Mesenchymal stem cell (in vitro differentiated cells and primary cell): ENCODE data around the gene CST8.

Experiments
- DNase-seq: peaks from one replicate; pipeline ENCODE4 v3.0.0-alpha.2; 2013
- H2AFZ ChIP-seq: one replicate; pipeline ENCODE4 v1.6.1; 2013; ENCODE audit warnings: low read depth, mild to moderate bottlenecking, control low read depth, inconsistent platforms, low read length, moderate library complexity
- H2AK5ac ChIP-seq: 2 replicates; pipeline ENCODE4 v1.6.1; 2013; ENCODE audit warnings: low read length, moderate library complexity, mild to moderate bottlenecking, inconsistent platforms; ENCODE audit not compliant: severe bottlenecking
- H2BK120ac ChIP-seq: one replicate; pipeline ENCODE4 v1.6.1; 2013; ENCODE audit warnings: low read depth, mild to moderate bottlenecking, inconsistent platforms, low read length, moderate library complexity
- H2BK12ac ChIP-seq, 2 experiments: one replicate each; pipeline ENCODE4 v1.6.1; 2013; ENCODE audit warnings: inconsistent platforms in 2 of 2, low read length in 2 of 2, mild to moderate bottlenecking in 2 of 2, moderate library complexity in 2 of 2, control low read depth in 1 of 2
- H2BK15ac ChIP-seq: one replicate; pipeline ENCODE4 v1.6.1; 2013; ENCODE audit warnings: mild to moderate bottlenecking, low read depth, inconsistent platforms; ENCODE audit not compliant: poor library complexity, severe bottlenecking
- H2BK5ac ChIP-seq: 2 replicates; pipeline ENCODE4 v1.6.1; 2013; ENCODE audit warnings: low read depth, mild to moderate bottlenecking, low read length, control low read depth, inconsistent platforms; ENCODE audit not compliant: poor library complexity, severe bottlenecking
- H3K14ac ChIP-seq, 2 experiments: one replicate each; pipeline ENCODE4 v1.6.1; 2013; ENCODE audit warnings: inconsistent platforms in 2 of 2, low read length in 2 of 2, control low read depth in 1 of 2, mild to moderate bottlenecking in 1 of 2, moderate library complexity in 1 of 2
- H3K18ac ChIP-seq, 2 experiments: one replicate each; pipeline ENCODE4 v1.6.1; 2013; ENCODE audit warnings: inconsistent platforms in 2 of 2, low read length in 2 of 2, control low read depth in 1 of 2, low read depth in 1 of 2, mild to moderate bottlenecking in 1 of 2
- H3K23ac ChIP-seq, 2 experiments: one replicate each; pipeline ENCODE4 v1.6.1; 2013; ENCODE audit warnings: inconsistent platforms in 2 of 2, low read length in 2 of 2, mild to moderate bottlenecking in 2 of 2, moderate library complexity in 2 of 2, control low read depth in 1 of 2
- H3K27ac ChIP-seq: 2 replicates; pipeline ENCODE4 v1.5.1; 2013; ENCODE audit warnings: mild to moderate bottlenecking, moderate library complexity, low read length, control low read depth, inconsistent platforms; ENCODE audit not compliant: poor library complexity, severe bottlenecking
- H3K27me3 ChIP-seq, 2 experiments: 2 replicates each; pipeline versions ENCODE4 v1.6.1 to v1.7.0; 2013; ENCODE audit warnings: low read length in 2 of 2, mild to moderate bottlenecking in 2 of 2, moderate library complexity in 2 of 2, control low read depth in 1 of 2, inconsistent platforms in 1 of 2; ENCODE audit not compliant: control insufficient read depth in 1 of 2, insufficient read depth in 1 of 2
- H3K36me3 ChIP-seq, 2 experiments: 2 replicates each; pipeline versions ENCODE4 v1.6.1 to v1.7.0; 2013; ENCODE audit warnings: low read length in 2 of 2, control low read depth in 1 of 2, inconsistent platforms in 1 of 2, low read depth in 1 of 2, mild to moderate bottlenecking in 1 of 2; ENCODE audit not compliant: insufficient read depth in 2 of 2, control insufficient read depth in 1 of 2
- H3K4ac ChIP-seq, 2 experiments: one replicate each; pipeline ENCODE4 v1.6.1; 2013; ENCODE audit warnings: inconsistent platforms in 2 of 2, low read length in 2 of 2, mild to moderate bottlenecking in 2 of 2, moderate library complexity in 2 of 2, control low read depth in 1 of 2, low read depth in 1 of 2
- H3K4me1 ChIP-seq: 2 replicates; pipeline ENCODE4 v1.6.1; 2013; ENCODE audit warnings: low read depth, low read length, control low read depth; ENCODE audit not compliant: control insufficient read depth, insufficient read depth
- H3K4me2 ChIP-seq: 2 replicates; pipeline ENCODE4 v1.6.1; 2013; ENCODE audit warnings: low read length, mild to moderate bottlenecking, inconsistent platforms; ENCODE audit not compliant: poor library complexity, severe bottlenecking
- H3K4me3 ChIP-seq, 2 experiments: 2 replicates each; pipeline versions ENCODE4 v1.5.1 to v1.7.0; 2013; ENCODE audit warnings: low read length in 2 of 2, mild to moderate bottlenecking in 2 of 2, control low read depth in 1 of 2, low read depth in 1 of 2; ENCODE audit not compliant: insufficient read depth in 1 of 2
- H3K79me1 ChIP-seq: replicated peaks from 2 replicates; pipeline ENCODE4 v1.6.1; 2013; ENCODE audit warnings: mild to moderate bottlenecking, control low read depth, low read length, inconsistent platforms; ENCODE audit not compliant: poor library complexity, severe bottlenecking
- H3K9ac ChIP-seq: 2 replicates; pipeline ENCODE4 v1.7.0; 2013; ENCODE audit warnings: mild to moderate bottlenecking, low read length, moderate library complexity
- H3K9me3 ChIP-seq: 2 replicates; pipeline ENCODE4 v1.7.0; 2013; ENCODE audit warnings: mild to moderate bottlenecking, low read length; ENCODE audit not compliant: control insufficient read depth
- H4K8ac ChIP-seq: one replicate; pipeline ENCODE4 v1.6.1; 2013; ENCODE audit warnings: inconsistent platforms, mild to moderate bottlenecking, low read length, moderate library complexity
- H4K91ac ChIP-seq: one replicate; pipeline ENCODE4 v1.6.1; 2013; ENCODE audit warnings: mild to moderate bottlenecking, low read length, inconsistent platforms
- WGBS: methylation state at CpG from one replicate; pipeline ENCODE4 v1.1.7; 2013; ENCODE audit warnings: mixed read lengths; 5-methylcytosine and 5-hydroxymethylcytosine counted together

Gene CST8

DNA sequence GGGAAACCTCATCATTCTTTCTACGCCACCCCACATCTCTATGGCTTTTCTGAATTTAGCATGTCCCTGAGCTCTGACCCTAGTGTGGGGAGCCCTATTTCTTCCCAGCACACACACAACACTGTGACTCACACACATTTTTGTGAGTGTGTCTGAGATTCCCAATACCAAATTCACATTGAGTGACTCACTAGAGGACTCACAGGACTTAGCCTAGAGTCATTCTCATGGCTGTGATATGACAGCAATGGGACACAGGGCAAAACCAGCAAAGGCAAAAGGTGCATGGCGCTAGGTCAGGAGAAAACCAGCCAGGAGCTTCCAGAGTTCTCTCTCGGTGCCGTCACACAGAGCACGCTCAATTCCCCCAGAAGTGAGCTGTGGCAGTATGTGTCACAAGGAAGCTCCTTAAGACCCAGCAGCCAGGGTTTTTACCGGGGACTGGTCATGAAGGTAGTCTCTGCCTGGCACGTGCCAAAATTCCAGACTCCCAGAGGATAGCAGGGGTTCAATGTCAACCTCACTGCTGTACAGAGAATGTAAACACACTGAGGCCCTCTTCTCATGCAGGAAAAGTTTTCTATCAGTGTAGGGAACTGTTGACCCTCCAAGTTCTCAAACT, 45.2 kb upstream of the CST8 start:
- peaks cover 5% of the 10 kb centered on the region for H3K4me1 ChIP-seq
- no peak overlapping the region for H3K18ac ChIP-seq
- no peak overlapping the region for H3K27ac ChIP-seq
- H2BK12ac ChIP-seq, result no peak overlapping the region
- no peaks in the 10 kb centered on the region for H3K79me1 ChIP-seq
- no peak overlapping the region for H2AFZ ChIP-seq
- DNase-seq, result peak; percentile 87
- peaks cover 0 to 4% of the 10 kb centered on the region in 2 experiments for H3K27me3 ChIP-seq
- no peak overlapping the region for H4K8ac ChIP-seq
- H3K4me2 ChIP-seq, result no peak overlapping the region
- H3K36me3 ChIP-seq, result no peaks in the 10 kb centered on the region
- H3K9ac ChIP-seq, result no peak overlapping the region
- no peak overlapping the region for H2BK15ac ChIP-seq
- H3K23ac ChIP-seq, result no peak overlapping the region
- no peak overlapping the region for H3K4me3 ChIP-seq
- no peak overlapping the region for H4K91ac ChIP-seq
- no peak overlapping the region for H2BK120ac ChIP-seq
- WGBS, result 72% methylated on average over 7 of the region's 7 CpGs
- H2BK5ac ChIP-seq, result peak overlapping the region; percentile 4
- H3K9me3 ChIP-seq, result no peaks in the 10 kb centered on the region
- H3K14ac ChIP-seq, result no peak overlapping the region
- H3K4ac ChIP-seq, result no peak overlapping the region
- no peak overlapping the region for H2AK5ac ChIP-seq

DNA sequence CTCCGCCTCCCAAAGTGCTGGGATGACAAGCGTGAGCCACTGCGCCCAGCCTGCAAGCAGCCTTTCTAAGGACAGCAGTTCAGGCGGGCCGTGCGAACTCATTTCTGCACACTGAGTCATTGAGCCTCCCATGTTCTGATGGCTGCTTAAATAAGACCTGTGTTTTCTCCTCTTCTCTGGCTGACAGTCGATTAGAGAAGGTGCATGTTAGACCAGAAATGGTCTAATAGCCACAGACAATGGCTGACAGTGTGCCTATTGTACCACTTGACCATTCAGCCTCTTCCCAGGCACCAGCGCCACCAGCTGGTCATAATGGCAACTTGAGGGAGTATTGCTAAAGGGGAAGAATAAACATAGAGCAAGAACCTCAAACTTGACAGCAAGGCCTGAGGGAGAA, 44.4 kb upstream of the CST8 start:
- Histone ChIP-seq H3K14ac (peak overlapping the region in 1 of 2 experiments; percentile 10), H2AFZ (no peak overlapping the region), H2BK5ac (no peak overlapping the region), H2BK120ac (no peak overlapping the region), H3K23ac (no peak overlapping the region), H3K4me3 (no peak overlapping the region), H3K9ac (no peak overlapping the region), H3K79me1 (no peaks in the 10 kb centered on the region), H3K27ac (no peak overlapping the region), H3K4me2 (no peak overlapping the region), H3K18ac (no peak overlapping the region), H2BK12ac (no peak overlapping the region), H2BK15ac (no peak overlapping the region), H4K8ac (no peak overlapping the region), H3K36me3 (no peaks in the 10 kb centered on the region), H4K91ac (no peak overlapping the region), H3K4me1 (peaks cover 5% of the 10 kb centered on the region), H3K4ac (no peak overlapping the region), H2AK5ac (no peak overlapping the region), H3K9me3 (no peaks in the 10 kb centered on the region), H3K27me3 (peaks cover 0 to 11% of the 10 kb centered on the region in 2 experiments)
- WGBS, result 68% methylated on average over 7 of the region's 8 CpGs
- peak; percentile 62 for DNase-seq

DNA sequence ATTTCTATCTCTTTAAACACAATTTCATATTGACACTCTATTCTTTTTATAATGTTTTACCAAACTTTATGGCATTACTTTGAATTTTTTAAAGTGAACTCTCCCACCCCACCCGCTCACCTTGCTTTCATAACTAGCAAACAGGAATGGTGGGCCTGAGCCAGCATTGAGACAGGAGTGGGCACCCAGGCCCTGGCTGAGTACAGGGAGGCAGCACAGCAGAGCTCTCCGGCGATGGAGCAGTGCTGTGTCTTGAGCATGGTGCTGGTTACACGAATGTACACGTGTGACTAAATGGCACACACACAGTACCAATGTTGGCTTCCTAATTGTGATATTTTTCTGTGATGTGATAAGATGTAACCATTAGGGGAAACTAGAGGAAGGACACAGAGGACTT, 42.8 kb upstream of the CST8 start:
- Histone ChIP-seq H3K9ac (no peak overlapping the region), H3K9me3 (no peaks in the 10 kb centered on the region), H3K27ac (no peak overlapping the region), H3K4me2 (no peak overlapping the region), H2BK12ac (no peak overlapping the region), H3K36me3 (no peaks in the 10 kb centered on the region), H4K91ac (peak overlapping the region; percentile 39), H3K18ac (no peak overlapping the region), H3K4ac (no peak overlapping the region), H3K4me1 (peaks cover 5% of the 10 kb centered on the region), H3K14ac (no peak overlapping the region), H3K27me3 (peaks cover 4 to 28% of the 10 kb centered on the region in 2 experiments), H3K79me1 (no peaks in the 10 kb centered on the region), H2BK15ac (no peak overlapping the region), H3K23ac (no peak overlapping the region), H2AFZ (no peak overlapping the region), H2BK5ac (no peak overlapping the region), H2BK120ac (no peak overlapping the region), H2AK5ac (no peak overlapping the region), H3K4me3 (no peak overlapping the region), H4K8ac (no peak overlapping the region)
- WGBS, result 94% methylated on average over 5 of the region's 5 CpGs
- DNase-seq, result no peak

DNA sequence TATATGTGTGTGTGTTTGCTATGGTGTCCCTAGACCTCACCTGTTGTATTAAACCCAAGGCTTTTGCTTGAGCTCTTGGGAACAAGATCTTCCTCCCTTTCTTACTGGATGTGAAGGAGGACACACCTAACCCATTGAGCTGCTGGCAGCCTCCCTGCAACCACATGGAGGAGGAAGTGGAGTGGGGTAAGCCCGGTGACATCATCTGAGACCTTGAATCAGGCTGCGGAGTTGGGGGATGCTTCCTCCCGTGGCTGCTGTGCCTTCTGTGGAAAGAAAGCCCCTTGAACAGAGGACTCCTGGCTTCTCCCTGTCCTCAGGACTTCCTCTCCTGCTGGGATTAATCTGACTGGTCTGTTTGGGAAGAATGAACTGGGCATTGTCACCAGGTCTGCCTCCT, 41.5 kb upstream of the CST8 start:
- Histone ChIP-seq H3K4me3 (no peak overlapping the region), H3K79me1 (no peaks in the 10 kb centered on the region), H3K9me3 (peaks cover under 1% of the 10 kb centered on the region), H3K27me3 (peaks cover 7 to 35% of the 10 kb centered on the region in 2 experiments), H2BK120ac (no peak overlapping the region), H3K4me2 (no peak overlapping the region), H3K4ac (no peak overlapping the region), H3K23ac (peak overlapping the region in 1 of 2 experiments; percentile 23), H3K4me1 (peaks cover 5% of the 10 kb centered on the region), H2BK15ac (no peak overlapping the region), H3K36me3 (no peaks in the 10 kb centered on the region), H2BK12ac (no peak overlapping the region), H2AFZ (no peak overlapping the region), H3K9ac (no peak overlapping the region), H3K27ac (no peak overlapping the region), H3K14ac (no peak overlapping the region), H2AK5ac (no peak overlapping the region), H4K91ac (no peak overlapping the region), H3K18ac (no peak overlapping the region), H4K8ac (no peak overlapping the region), H2BK5ac (no peak overlapping the region)
- WGBS, result 67% methylated on average over 3 of the region's 3 CpGs
- DNase-seq, result no peak
